Bronchial epithelial cell (primary cell): ENCODE results near the gene FSIP1. TPM values are rescaled to one million over a fixed set of nuclear protein-coding genes. Genes with fewer than 3 reads are reported as not detected.
A peak's percentile ranks its signal among the peaks of the same experiment; 100 is the strongest.

Experiments used
- DNase-seq: peaks from one replicate; pipeline ENCODE4 v3.0.0-alpha.2; 2010; ENCODE audit warnings: low read depth
- FAIRE-seq: peaks from 2 replicates; lab custom pipeline; 2011; peaks lifted over from hg19 to GRCh38; lab: Jason Lieb, UNC
- H3K27me3 ChIP-seq: 2 replicates; pipeline ENCODE4 v1.5.1; 2011; ENCODE audit warnings: low read length; ENCODE audit not compliant: control insufficient read depth, insufficient read depth
- H3K36me3 ChIP-seq: 2 replicates; pipeline ENCODE4 v1.5.1; 2011; ENCODE audit warnings: low read length; ENCODE audit not compliant: control insufficient read depth, insufficient read depth
- H3K4me3 ChIP-seq: 2 replicates; pipeline ENCODE4 v1.5.1; 2011; ENCODE audit warnings: mild to moderate bottlenecking, low read depth, low read length, control low read depth
- total RNA-seq: library from RNA; depleted of rRNA; stranded (reverse); fragments of >200 nt; gene quantifications from 2 replicates; pipeline ENCODE4 v1.2.1, GENCODE V29; 2014
- TF ChIP-seq, protein P1 (sequence below): IDR thresholded peaks from 2 replicates; pipeline ENCODE4 v1.5.1; 2011; ENCODE audit warnings: mild to moderate bottlenecking, moderate library complexity, low read length, control low read depth, inconsistent platforms; ENCODE audit not compliant: insufficient read depth, severe bottlenecking

Gene FSIP1
- total RNA-seq, 1 donor from 2014 or later: 9.5 TPM

DNA sequence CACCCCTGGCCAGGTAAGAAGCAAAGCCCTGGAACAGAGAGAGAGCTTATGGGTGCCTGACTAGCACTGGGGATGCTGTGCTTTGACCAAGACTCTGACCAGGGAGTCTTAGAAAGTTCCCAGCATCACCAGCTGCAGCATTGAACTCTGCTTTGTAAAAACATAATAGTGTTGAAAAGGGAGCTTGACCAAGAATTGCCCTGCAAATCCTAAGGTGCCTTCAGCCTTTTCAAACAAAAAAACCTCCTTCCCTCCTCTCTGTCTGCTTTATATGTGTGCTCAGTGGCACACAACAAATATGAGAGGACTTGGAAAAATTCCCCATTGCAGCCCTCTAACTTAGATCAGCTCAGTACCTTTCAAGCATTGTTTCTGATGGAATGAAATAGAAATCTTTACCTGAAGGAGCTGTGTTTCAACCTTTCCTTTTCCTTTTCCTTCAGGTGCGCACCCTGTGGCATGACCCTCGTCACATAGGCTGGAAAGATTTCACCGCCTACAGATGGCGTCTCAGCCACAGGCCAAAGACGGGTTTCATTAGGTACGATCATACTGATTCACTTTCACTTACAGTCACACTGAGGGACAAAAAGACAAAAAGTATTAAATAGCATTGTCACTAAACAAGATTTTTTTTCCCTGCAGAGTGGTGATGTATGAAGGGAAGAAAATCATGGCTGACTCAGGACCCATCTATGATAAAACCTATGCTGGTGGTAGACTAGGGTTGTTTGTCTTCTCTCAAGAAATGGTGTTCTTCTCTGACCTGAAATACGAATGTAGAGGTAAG, 188.8 kb downstream of the FSIP1 start:
- no peak overlapping the region for H3K4me3 ChIP-seq
- peak; percentile 15 for DNase-seq
- H3K27me3 ChIP-seq: no peaks in the 10 kb centered on the region
- FAIRE-seq: no peak
- TF ChIP-seq, protein P1, sequence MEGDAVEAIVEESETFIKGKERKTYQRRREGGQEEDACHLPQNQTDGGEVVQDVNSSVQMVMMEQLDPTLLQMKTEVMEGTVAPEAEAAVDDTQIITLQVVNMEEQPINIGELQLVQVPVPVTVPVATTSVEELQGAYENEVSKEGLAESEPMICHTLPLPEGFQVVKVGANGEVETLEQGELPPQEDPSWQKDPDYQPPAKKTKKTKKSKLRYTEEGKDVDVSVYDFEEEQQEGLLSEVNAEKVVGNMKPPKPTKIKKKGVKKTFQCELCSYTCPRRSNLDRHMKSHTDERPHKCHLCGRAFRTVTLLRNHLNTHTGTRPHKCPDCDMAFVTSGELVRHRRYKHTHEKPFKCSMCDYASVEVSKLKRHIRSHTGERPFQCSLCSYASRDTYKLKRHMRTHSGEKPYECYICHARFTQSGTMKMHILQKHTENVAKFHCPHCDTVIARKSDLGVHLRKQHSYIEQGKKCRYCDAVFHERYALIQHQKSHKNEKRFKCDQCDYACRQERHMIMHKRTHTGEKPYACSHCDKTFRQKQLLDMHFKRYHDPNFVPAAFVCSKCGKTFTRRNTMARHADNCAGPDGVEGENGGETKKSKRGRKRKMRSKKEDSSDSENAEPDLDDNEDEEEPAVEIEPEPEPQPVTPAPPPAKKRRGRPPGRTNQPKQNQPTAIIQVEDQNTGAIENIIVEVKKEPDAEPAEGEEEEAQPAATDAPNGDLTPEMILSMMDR: no peak
- peaks cover 34% of the 10 kb centered on the region for H3K36me3 ChIP-seq

DNA sequence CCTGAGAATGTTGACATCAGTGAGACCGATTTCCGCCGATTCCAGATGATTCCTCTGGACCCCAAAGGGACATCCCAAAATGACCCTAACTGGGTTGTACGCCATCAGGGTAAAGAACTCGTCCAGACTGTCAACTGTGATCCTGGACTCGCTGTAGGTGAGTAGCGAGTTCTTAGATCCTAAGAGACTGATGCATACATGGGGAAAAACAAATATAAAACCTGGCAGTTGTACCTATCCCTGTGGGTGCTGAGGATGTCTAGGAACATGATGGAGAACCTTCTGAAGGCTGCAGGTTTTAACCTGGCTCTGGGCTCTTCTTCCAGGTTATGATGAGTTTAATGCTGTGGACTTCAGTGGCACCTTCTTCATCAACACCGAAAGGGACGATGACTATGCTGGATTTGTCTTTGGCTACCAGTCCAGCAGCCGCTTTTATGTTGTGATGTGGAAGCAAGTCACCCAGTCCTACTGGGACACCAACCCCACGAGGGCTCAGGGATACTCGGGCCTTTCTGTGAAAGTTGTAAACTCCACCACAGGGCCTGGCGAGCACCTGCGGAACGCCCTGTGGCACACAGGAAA, 189.5 kb downstream of the FSIP1 start:
- no peaks in the 10 kb centered on the region for H3K27me3 ChIP-seq
- TF ChIP-seq, protein P1: no peak
- no peak overlapping the region for H3K4me3 ChIP-seq
- H3K36me3 ChIP-seq: peaks cover 39% of the 10 kb centered on the region
- FAIRE-seq (no peak), DNase-seq (peak; percentile 12)

DNA sequence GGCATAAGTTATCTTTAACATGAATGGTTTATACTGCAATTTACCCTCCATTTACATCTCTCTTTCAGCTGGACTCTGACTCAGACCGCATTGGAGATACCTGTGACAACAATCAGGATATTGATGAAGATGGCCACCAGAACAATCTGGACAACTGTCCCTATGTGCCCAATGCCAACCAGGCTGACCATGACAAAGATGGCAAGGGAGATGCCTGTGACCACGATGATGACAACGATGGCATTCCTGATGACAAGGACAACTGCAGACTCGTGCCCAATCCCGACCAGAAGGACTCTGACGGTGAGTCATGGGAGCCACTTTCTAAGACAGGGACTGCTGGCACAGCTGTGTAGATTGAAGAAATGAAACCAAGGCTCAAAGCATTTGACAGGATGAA, 190.1 kb downstream of the FSIP1 start:
- peaks cover 43% of the 10 kb centered on the region for H3K36me3 ChIP-seq
- no peaks in the 10 kb centered on the region for H3K27me3 ChIP-seq
- TF ChIP-seq, protein P1: no peak
- DNase-seq (peak; percentile 29), FAIRE-seq (no peak)
- H3K4me3 ChIP-seq: no peak overlapping the region

DNA sequence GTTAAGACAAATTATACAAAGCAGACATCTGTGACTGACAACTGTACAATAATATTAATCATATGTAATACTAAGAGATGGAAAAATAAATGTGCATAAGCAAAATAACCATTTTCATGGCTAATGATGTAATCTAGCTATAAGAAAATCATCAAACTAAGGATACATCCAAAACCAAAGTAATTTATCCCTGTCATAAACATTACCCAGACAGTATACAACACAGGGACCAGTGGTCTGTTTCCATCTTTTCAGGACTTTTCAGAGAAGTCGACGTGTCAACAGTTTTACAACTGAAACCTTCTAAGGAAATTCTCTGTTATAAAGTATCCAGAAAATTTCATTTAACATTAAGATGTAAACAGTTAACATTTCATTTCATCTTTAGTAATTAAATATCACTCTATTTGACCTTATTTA, 190.7 kb downstream of the FSIP1 start:
- DNase-seq (no peak), FAIRE-seq (no peak)
- TF ChIP-seq, protein P1: no peak
- Histone ChIP-seq H3K36me3 (peaks cover 47% of the 10 kb centered on the region), H3K27me3 (no peaks in the 10 kb centered on the region), H3K4me3 (no peak overlapping the region)

DNA sequence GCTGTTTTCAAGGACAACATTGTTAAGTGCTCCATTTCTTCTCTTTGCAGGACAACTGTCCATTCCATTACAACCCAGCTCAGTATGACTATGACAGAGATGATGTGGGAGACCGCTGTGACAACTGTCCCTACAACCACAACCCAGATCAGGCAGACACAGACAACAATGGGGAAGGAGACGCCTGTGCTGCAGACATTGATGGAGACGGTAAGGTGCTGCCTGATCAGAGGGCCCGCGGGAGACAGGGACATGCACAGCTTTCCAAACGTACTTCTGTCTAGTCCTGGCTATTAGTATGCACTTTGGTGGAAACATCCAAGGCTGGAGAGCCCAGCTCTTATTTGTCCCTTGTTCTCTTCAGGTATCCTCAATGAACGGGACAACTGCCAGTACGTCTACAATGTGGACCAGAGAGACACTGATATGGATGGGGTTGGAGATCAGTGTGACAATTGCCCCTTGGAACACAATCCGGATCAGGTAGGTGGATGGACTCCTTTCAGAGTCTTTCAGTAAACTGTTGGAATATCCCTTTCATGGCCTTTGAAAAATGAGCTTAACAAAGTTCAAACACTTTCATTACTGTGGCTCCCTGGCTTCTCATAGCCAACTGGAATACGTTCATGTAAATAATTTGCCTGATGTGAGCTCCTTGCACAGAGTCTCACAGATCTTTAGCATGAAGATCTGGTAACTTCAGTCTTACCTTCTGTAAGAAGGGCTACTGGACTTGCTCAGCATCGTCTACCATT, 191.3 kb downstream of the FSIP1 start:
- peak; percentile 76 for FAIRE-seq
- Histone ChIP-seq H3K36me3 (peaks cover 50% of the 10 kb centered on the region), H3K4me3 (no peak overlapping the region), H3K27me3 (no peaks in the 10 kb centered on the region)
- TF ChIP-seq, protein P1: no peak
- DNase-seq: peak; percentile 14
